K562 (cell line): ENCODE results near the gene CENPV. TPM values are rescaled to one million over a fixed set of nuclear protein-coding genes. Genes with fewer than 3 reads are reported as not detected.

Experiments used
- ATAC-seq: fragments of 200-7000 bp; cut with Tn5 transposase; 3 replicates; pipeline ENCODE4 v1.9.1; 2020; ENCODE audit warnings: moderate library complexity
- BruUV-seq: library from RNA; stranded (reverse); fragments of 400-500 nt; replicated peaks from 2 replicates; lab custom pipeline; 2021; lab: Mats Ljungman, UMichigan
- CTCF ChIA-PET: fragments of 300-600 bp; formaldehyde crosslinking; extraction: SDS; loops from one replicate; lab custom pipeline; 2021; ENCODE audit warnings: low intra/inter-chr PET ratio; lab: Yijun Ruan, JAX
- POLR2A ChIA-PET: fragments of 300-600, 350-650 bp; sonication (Branson Sonifier 250); formaldehyde crosslinking; extraction: SDS; loops from one replicate; lab custom pipeline; 2021; ENCODE audit warnings: antibody characterized with exemption, inconsistent platforms; lab: Yijun Ruan, JAX
- DNase-seq, 4 experiments: peaks; one replicate each; pipeline versions ENCODE4 v3.0.0 to v3.0.0-alpha.2; 2011 to 2018; ENCODE audit warnings: low spot score in 3 of 4, mixed read lengths in 3 of 4; ENCODE audit errors: extremely low read depth in 1 of 4
- FAIRE-seq: peaks from 2 replicates; lab custom pipeline; 2011; peaks lifted over from hg19 to GRCh38; lab: Jason Lieb, UNC
- H2AFZ ChIP-seq: 2 replicates; pipeline ENCODE4 v1.6.0; 2011; ENCODE audit warnings: low read depth, low read length, control low read depth, inconsistent platforms
- H3K27ac ChIP-seq: fragments of 200-600 bp; 3 replicates; pipeline ENCODE4 v1.8.0; 2011; ENCODE audit warnings: low read depth, mild to moderate bottlenecking, control low read depth, inconsistent platforms, low read length, moderate library complexity, mixed read lengths; ENCODE audit errors: extremely low read depth
- H3K27me3 ChIP-seq, 2 experiments: fragments of 300-600 bp in 1 of 2; 2 replicates in 1 of 2; 3 replicates in 1 of 2; pipeline versions ENCODE4 v1.6.0 to v1.8.0; 2011; ENCODE audit warnings: inconsistent platforms in 2 of 2, low read length in 2 of 2, mild to moderate bottlenecking in 1 of 2, mixed read lengths in 1 of 2, moderate library complexity in 1 of 2; ENCODE audit not compliant: control insufficient read depth in 2 of 2, insufficient read depth in 2 of 2
- H3K36me3 ChIP-seq: fragments of 300-600 bp; 3 replicates; pipeline ENCODE4 v1.8.0; 2011; ENCODE audit warnings: mild to moderate bottlenecking, low read length, inconsistent platforms; ENCODE audit not compliant: control insufficient read depth, insufficient read depth
- H3K4me1 ChIP-seq, 2 experiments: fragments of 200-600 bp in 1 of 2; replicated peaks in 1 of 2; 2 replicates in 1 of 2; 3 replicates in 1 of 2; pipeline versions ENCODE4 v1.5.1 to v1.8.0; 2011; ENCODE audit warnings: inconsistent platforms in 2 of 2, low read length in 2 of 2, mild to moderate bottlenecking in 1 of 2, mixed read lengths in 1 of 2, moderate library complexity in 1 of 2; ENCODE audit not compliant: control insufficient read depth in 2 of 2, insufficient read depth in 2 of 2
- H3K4me2 ChIP-seq: 2 replicates; pipeline ENCODE4 v1.6.1; 2011; ENCODE audit warnings: low read length, control low read depth, inconsistent platforms, mixed read lengths; ENCODE audit not compliant: insufficient read depth
- H3K4me3 ChIP-seq: fragments of 200-600 bp; sonication (generic), shearing (Covaris generic); 2 replicates; pipeline ENCODE4 v1.5.1; 2016; ENCODE audit warnings: control low read depth, inconsistent platforms
- H3K79me2 ChIP-seq: fragments of 200-600 bp; 3 replicates; pipeline ENCODE4 v1.8.0; 2011; ENCODE audit warnings: low read length, inconsistent platforms; ENCODE audit not compliant: control insufficient read depth, insufficient read depth
- H3K9ac ChIP-seq, 2 experiments: 2 replicates each; pipeline versions ENCODE4 v1.6.0 to v1.6.1; 2011; ENCODE audit warnings: low read depth in 2 of 2, low read length in 2 of 2, control low read depth in 1 of 2, inconsistent platforms in 1 of 2, mild to moderate bottlenecking in 1 of 2, mixed read lengths in 1 of 2; ENCODE audit not compliant: insufficient read depth in 1 of 2
- H3K9me1 ChIP-seq: one replicate; pipeline ENCODE4 v1.6.0; 2011; ENCODE audit warnings: inconsistent platforms, mild to moderate bottlenecking, low read length, moderate library complexity; ENCODE audit not compliant: control insufficient read depth, insufficient read depth
- H3K9me3 ChIP-seq: replicated peaks from 2 replicates; pipeline ENCODE4 v1.5.1; 2011; ENCODE audit warnings: low read depth, low read length, inconsistent platforms; ENCODE audit not compliant: control insufficient read depth, insufficient read depth
- H4K20me1 ChIP-seq: replicated peaks from 2 replicates; pipeline ENCODE4 v1.6.1; 2011; ENCODE audit warnings: low read length, inconsistent platforms, mixed read lengths; ENCODE audit not compliant: control insufficient read depth, insufficient read depth
- HES1 ChIP-seq: fragments of 450-650 bp; IDR thresholded peaks from 2 replicates; pipeline ENCODE4 v1.6.1; 2016; ENCODE audit warnings: low read depth, mild to moderate bottlenecking, moderate library complexity
- HMG20B ChIP-seq: fragments of 250-450 bp; sonication (Bioruptor Pico); IDR thresholded peaks from 2 replicates; pipeline ENCODE4 v1.5.0; 2021; ENCODE audit warnings: mild to moderate bottlenecking
- SUPT5H ChIP-seq: fragments of 450-650 bp; IDR thresholded peaks from 2 replicates; pipeline ENCODE4 v1.6.1; 2016
- ZNF830 ChIP-seq: fragments of 250-450 bp; sonication (Bioruptor Pico); IDR thresholded peaks from 2 replicates; pipeline ENCODE4 v1.5.0; 2021; ENCODE audit warnings: mild to moderate bottlenecking
- WGBS: fragments of 100-300 bp; shearing (Covaris generic); methylation state at CpG from one replicate; pipeline ENCODE4 v1.1.6; 2016; ENCODE audit warnings: low coverage, mixed read lengths; ENCODE audit not compliant: insufficient coverage; ENCODE audit errors: missing lambda C conversion rate; 5-methylcytosine and 5-hydroxymethylcytosine counted together
- in situ Hi-C: fragments of 300-500 bp; cut with MboI; formaldehyde crosslinking; loops from 4 replicates; pipeline ENCODE4 v1.15.0; 2018; ENCODE audit warnings: inconsistent platforms, mixed read lengths
- intact Hi-C: fragments of 100-400 bp; cut with micrococcal nuclease; formaldehyde crosslinking; loops from 2 replicates; pipeline ENCODE4 v1.14.2; 2022
- polyA plus RNA-seq, 8 experiments: library from polyadenylated mRNA; depleted of rRNA in 4 of 8; stranded (reverse) in 5 of 8; unstranded in 3 of 8; fragments of >200 nt; fragmentation: Nextera tagmentation in 2 of 8; fragmentation: Illumina TruSeq in 1 of 8; extraction: Ambion mirVana in 2 of 8; extraction: Trizol in 1 of 8; gene quantifications; 2 replicates each; pipeline versions ENCODE4 v1.2.1 to v1.2.3, GENCODE V29; 2011 to 2014; ENCODE audit warnings: inconsistent platforms in 1 of 8, missing spikeins in 1 of 8
- total RNA-seq, 7 experiments: library from RNA; depleted of rRNA in 6 of 7; stranded (reverse); fragments of >200 nt in 6 of 7; fragmentation: Illumina TruSeq in 2 of 7; extraction: Trizol in 2 of 7; gene quantifications; 2 replicates each; pipeline versions ENCODE4 v1.2.1 to v1.2.3, GENCODE V29; 2011 to 2021; ENCODE audit warnings: low replicate concordance in 1 of 7
- TF ChIP-seq, protein P1 (sequence below): fragments of 450-650 bp; IDR thresholded peaks from 2 replicates; pipeline ENCODE4 v1.6.1; 2016
- TF ChIP-seq, protein P2 (sequence below), 2 experiments: IDR thresholded peaks in 1 of 2; conservative IDR thresholded peaks in 1 of 2; 2 replicates each; pipeline ENCODE4 v1.6.1; 2016; ENCODE audit warnings: low read depth in 2 of 2, mild to moderate bottlenecking in 1 of 2, missing compliant biosample characterization in 1 of 2, missing genetic modification characterization in 1 of 2, moderate library complexity in 1 of 2

Gene CENPV
- total and polyA plus RNA-seq, 9 of the 15 experiments (the other 6 are each of a cell fraction or from before 2014, with no cell fraction given): 17.8 to 131 (median 89.3) TPM

- FAIRE-seq: peak; percentile 48
- H2AFZ ChIP-seq: peak overlapping the region; percentile 44
- ATAC-seq: peak; percentile 74
- H3K79me2 ChIP-seq: no peaks in the 10 kb centered on the region
- no peaks in the 10 kb centered on the region for H4K20me1 ChIP-seq
- WGBS: 27% methylated on average over 9 of the region's 11 CpGs
- H3K36me3 ChIP-seq: peaks cover 5% of the 10 kb centered on the region; the same call in 2 of the 3 replicates
- in situ Hi-C loops (no loop called here), intact Hi-C loops (no loop called here)
- H3K4me3 ChIP-seq: no peak overlapping the region
- DNase-seq: peak in 1 of 4 experiments; percentile 41
- ChIA-PET CTCF (no interaction called here), POLR2A (interaction anchor here (1.2 kb wide), 1 partner anchor 8 kb away, joined by 3 read pairs; no protein-coding TSS in a partner anchor)
- BruUV-seq: no TSS peak
- peak overlapping the region; percentile 10 to 66; a peak in 2 of 4 replicates for H3K9ac ChIP-seq
- H3K4me1 ChIP-seq: peaks cover 9 to 22% of the 10 kb centered on the region in 2 experiments; a peak in 3 of 5 replicates
- H3K9me3 ChIP-seq: no peaks in the 10 kb centered on the region
- H3K27ac ChIP-seq: peak overlapping the region; percentile 46
- peak overlapping the region; percentile 35 for H3K4me2 ChIP-seq
- H3K9me1 ChIP-seq: no peaks in the 10 kb centered on the region
- H3K27me3 ChIP-seq: no peaks in the 10 kb centered on the region
- TF ChIP-seq HES1: no peak
- TF ChIP-seq, protein P1, sequence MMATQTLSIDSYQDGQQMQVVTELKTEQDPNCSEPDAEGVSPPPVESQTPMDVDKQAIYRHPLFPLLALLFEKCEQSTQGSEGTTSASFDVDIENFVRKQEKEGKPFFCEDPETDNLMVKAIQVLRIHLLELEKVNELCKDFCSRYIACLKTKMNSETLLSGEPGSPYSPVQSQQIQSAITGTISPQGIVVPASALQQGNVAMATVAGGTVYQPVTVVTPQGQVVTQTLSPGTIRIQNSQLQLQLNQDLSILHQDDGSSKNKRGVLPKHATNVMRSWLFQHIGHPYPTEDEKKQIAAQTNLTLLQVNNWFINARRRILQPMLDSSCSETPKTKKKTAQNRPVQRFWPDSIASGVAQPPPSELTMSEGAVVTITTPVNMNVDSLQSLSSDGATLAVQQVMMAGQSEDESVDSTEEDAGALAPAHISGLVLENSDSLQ: peak; percentile 55
- TF ChIP-seq HMG20B: no peak
- TF ChIP-seq SUPT5H: no peak
- TF ChIP-seq, protein P2, sequence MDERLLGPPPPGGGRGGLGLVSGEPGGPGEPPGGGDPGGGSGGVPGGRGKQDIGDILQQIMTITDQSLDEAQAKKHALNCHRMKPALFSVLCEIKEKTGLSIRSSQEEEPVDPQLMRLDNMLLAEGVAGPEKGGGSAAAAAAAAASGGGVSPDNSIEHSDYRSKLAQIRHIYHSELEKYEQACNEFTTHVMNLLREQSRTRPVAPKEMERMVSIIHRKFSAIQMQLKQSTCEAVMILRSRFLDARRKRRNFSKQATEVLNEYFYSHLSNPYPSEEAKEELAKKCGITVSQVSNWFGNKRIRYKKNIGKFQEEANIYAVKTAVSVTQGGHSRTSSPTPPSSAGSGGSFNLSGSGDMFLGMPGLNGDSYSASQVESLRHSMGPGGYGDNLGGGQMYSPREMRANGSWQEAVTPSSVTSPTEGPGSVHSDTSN (CRISPR knock-in tag; IDR thresholded peaks at IDR 0.05; ENCODE audit: low read depth): no peak
- TF ChIP-seq, protein P2 (tag; conservative IDR thresholded peaks at IDR 0.05; ENCODE audit: low read depth): no peak
- TF ChIP-seq ZNF830 (CRISPR knock-in tag): no peak
Measured at GRCh38 chr17:16297367-16298139, 55.7 kb downstream of the CENPV start.
